Measurements from ENCODE around the gene GPR75. TPM values are rescaled to one million over a fixed set of nuclear protein-coding genes. Genes with fewer than 3 reads are reported as not detected.

Gene GPR75
- total and polyA plus RNA-seq, 2 experiments from 2014 or later, result 0.34 to 4.1 TPM

DNA sequence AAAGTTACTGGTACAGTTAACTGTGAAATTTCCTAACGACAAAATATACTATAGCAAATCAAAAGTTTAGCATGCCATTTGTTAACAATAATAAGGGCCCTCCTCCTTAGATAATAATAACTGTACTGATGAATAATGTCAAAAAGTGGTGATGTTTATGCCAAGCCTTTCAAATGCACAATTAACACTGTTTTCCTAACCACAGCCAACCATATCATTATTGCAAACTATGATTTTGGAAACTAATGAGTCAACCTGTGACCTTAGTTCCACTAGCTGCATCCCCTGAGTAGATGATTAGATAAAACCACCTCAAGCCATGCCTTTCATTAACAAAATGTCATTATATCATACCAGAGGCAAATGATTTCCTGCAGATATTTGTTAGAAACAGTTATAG, 25.1 kb upstream of the GPR75 start (continued):
- TF ChIP-seq, protein P1, sequence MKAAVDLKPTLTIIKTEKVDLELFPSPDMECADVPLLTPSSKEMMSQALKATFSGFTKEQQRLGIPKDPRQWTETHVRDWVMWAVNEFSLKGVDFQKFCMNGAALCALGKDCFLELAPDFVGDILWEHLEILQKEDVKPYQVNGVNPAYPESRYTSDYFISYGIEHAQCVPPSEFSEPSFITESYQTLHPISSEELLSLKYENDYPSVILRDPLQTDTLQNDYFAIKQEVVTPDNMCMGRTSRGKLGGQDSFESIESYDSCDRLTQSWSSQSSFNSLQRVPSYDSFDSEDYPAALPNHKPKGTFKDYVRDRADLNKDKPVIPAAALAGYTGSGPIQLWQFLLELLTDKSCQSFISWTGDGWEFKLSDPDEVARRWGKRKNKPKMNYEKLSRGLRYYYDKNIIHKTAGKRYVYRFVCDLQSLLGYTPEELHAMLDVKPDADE (IDR thresholded peaks at IDR 0.05), result no peak

DNA sequence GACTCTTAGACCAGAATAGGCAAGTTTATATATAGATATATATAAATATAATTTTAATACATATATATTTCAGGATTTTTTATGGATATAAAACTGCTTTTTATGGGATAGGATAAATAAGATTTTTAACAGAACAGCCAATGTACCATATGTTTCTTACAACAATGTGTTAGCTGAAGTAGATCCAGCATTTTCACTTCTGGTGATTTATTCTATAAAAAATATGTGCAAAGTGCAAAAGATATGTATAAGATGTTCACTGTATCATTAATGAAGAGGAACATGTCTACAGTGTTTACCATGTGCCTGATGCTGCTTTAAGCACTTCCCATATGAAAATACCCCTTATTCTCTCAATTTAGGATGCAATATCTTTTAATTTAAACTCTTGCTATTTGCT, 22.2 kb upstream of the GPR75 start:
- Histone ChIP-seq H3K4me1 (ENCODE audit: insufficient read depth) (peaks cover 11% of the 10 kb centered on the region; the same call in 1 of the 2 replicates), H3K36me3 (ENCODE audit: insufficient read depth) (peaks cover 40% of the 10 kb centered on the region; the same call in 1 of the 2 replicates), H3K79me2 (replicated peaks; ENCODE audit: insufficient read depth) (no peaks in the 10 kb centered on the region), H4K20me1 (replicated peaks; ENCODE audit: insufficient read depth) (0 out of 2 replicates have a peak, but pooled peaks cover 3% of the 10 kb centered on the region), H3F3A (replicated peaks; ENCODE audit: low read depth) (no peaks in the 10 kb centered on the region), H3K27ac (ENCODE audit: low read depth) (no peak overlapping the region), H3K4me3 (no peak overlapping the region), H2AFZ (no peak overlapping the region), H3K27me3 (ENCODE audit: insufficient read depth) (no peaks in the 10 kb centered on the region), H3K9me2 (ENCODE audit: insufficient read depth) (no peaks in the 10 kb centered on the region; the same call in 1 of the 2 replicates), H3K4me2 (no peak overlapping the region)
- H3K27me3 Mint-ChIP-seq (ENCODE audit: insufficient read depth, low read depth, poor library complexity), result peaks cover 3% of the 10 kb centered on the region
- TF ChIP-seq, protein P2, sequence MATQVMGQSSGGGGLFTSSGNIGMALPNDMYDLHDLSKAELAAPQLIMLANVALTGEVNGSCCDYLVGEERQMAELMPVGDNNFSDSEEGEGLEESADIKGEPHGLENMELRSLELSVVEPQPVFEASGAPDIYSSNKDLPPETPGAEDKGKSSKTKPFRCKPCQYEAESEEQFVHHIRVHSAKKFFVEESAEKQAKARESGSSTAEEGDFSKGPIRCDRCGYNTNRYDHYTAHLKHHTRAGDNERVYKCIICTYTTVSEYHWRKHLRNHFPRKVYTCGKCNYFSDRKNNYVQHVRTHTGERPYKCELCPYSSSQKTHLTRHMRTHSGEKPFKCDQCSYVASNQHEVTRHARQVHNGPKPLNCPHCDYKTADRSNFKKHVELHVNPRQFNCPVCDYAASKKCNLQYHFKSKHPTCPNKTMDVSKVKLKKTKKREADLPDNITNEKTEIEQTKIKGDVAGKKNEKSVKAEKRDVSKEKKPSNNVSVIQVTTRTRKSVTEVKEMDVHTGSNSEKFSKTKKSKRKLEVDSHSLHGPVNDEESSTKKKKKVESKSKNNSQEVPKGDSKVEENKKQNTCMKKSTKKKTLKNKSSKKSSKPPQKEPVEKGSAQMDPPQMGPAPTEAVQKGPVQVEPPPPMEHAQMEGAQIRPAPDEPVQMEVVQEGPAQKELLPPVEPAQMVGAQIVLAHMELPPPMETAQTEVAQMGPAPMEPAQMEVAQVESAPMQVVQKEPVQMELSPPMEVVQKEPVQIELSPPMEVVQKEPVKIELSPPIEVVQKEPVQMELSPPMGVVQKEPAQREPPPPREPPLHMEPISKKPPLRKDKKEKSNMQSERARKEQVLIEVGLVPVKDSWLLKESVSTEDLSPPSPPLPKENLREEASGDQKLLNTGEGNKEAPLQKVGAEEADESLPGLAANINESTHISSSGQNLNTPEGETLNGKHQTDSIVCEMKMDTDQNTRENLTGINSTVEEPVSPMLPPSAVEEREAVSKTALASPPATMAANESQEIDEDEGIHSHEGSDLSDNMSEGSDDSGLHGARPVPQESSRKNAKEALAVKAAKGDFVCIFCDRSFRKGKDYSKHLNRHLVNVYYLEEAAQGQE (IDR thresholded peaks at IDR 0.05; ENCODE audit: unreplicated experiment), result no peak
- TF ChIP-seq NANOG (IDR thresholded peaks at IDR 0.05; ENCODE audit: borderline replicate concordance) (no peak), EZH2phosphoT487 (IDR thresholded peaks at IDR 0.05; ENCODE audit: unreplicated experiment) (no peak), JUNB (IDR thresholded peaks at IDR 0.05; ENCODE audit: unreplicated experiment) (no peak), ZNF114 (CRISPR knock-in tag; IDR thresholded peaks at IDR 0.05) (no peak), POLR2AphosphoS5 (IDR thresholded peaks at IDR 0.05; ENCODE audit: low read depth) (no peak), CREB1 (CRISPR knock-in tag; IDR thresholded peaks at IDR 0.05; ENCODE audit: low read depth) (no peak), STAT1 (IDR thresholded peaks at IDR 0.05; ENCODE audit: unreplicated experiment) (no peak)
- TF ChIP-seq, protein P3, sequence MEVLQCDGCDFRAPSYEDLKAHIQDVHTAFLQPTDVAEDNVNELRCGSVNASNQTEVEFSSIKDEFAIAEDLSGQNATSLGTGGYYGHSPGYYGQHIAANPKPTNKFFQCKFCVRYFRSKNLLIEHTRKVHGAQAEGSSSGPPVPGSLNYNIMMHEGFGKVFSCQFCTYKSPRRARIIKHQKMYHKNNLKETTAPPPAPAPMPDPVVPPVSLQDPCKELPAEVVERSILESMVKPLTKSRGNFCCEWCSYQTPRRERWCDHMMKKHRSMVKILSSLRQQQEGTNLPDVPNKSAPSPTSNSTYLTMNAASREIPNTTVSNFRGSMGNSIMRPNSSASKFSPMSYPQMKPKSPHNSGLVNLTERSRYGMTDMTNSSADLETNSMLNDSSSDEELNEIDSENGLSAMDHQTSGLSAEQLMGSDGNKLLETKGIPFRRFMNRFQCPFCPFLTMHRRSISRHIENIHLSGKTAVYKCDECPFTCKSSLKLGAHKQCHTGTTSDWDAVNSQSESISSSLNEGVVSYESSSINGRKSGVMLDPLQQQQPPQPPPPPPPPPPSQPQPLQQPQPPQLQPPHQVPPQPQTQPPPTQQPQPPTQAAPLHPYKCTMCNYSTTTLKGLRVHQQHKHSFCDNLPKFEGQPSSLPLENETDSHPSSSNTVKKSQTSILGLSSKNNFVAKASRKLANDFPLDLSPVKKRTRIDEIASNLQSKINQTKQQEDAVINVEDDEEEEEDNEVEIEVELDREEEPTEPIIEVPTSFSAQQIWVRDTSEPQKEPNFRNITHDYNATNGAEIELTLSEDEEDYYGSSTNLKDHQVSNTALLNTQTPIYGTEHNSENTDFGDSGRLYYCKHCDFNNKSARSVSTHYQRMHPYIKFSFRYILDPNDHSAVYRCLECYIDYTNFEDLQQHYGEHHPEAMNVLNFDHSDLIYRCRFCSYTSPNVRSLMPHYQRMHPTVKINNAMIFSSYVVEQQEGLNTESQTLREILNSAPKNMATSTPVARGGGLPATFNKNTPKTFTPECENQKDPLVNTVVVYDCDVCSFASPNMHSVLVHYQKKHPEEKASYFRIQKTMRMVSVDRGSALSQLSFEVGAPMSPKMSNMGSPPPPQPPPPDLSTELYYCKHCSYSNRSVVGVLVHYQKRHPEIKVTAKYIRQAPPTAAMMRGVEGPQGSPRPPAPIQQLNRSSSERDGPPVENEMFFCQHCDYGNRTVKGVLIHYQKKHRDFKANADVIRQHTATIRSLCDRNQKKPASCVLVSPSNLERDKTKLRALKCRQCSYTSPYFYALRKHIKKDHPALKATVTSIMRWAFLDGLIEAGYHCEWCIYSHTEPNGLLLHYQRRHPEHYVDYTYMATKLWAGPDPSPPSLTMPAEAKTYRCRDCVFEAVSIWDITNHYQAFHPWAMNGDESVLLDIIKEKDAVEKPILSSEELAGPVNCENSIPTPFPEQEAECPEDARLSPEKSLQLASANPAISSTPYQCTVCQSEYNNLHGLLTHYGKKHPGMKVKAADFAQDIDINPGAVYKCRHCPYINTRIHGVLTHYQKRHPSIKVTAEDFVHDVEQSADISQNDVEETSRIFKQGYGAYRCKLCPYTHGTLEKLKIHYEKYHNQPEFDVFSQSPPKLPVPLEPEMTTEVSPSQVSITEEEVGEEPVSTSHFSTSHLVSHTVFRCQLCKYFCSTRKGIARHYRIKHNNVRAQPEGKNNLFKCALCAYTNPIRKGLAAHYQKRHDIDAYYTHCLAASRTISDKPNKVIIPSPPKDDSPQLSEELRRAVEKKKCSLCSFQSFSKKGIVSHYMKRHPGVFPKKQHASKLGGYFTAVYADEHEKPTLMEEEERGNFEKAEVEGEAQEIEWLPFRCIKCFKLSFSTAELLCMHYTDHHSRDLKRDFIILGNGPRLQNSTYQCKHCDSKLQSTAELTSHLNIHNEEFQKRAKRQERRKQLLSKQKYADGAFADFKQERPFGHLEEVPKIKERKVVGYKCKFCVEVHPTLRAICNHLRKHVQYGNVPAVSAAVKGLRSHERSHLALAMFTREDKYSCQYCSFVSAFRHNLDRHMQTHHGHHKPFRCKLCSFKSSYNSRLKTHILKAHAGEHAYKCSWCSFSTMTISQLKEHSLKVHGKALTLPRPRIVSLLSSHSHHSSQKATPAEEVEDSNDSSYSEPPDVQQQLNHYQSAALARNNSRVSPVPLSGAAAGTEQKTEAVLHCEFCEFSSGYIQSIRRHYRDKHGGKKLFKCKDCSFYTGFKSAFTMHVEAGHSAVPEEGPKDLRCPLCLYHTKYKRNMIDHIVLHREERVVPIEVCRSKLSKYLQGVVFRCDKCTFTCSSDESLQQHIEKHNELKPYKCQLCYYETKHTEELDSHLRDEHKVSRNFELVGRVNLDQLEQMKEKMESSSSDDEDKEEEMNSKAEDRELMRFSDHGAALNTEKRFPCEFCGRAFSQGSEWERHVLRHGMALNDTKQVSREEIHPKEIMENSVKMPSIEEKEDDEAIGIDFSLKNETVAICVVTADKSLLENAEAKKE (CRISPR knock-in tag; IDR thresholded peaks at IDR 0.05), result no peak
- DNase-seq (ENCODE audit: low spot score), result no peak
- peaks cover 68% of the 10 kb centered on the region for H3K36me3 Mint-ChIP-seq (ENCODE audit: low read depth)
- H3K4me1 Mint-ChIP-seq, result peaks cover 22% of the 10 kb centered on the region
- H3K4me3 Mint-ChIP-seq, result no peak overlapping the region
- no peaks in the 10 kb centered on the region for H3K9me3 Mint-ChIP-seq
- no peak for ATAC-seq
- H3K27ac Mint-ChIP-seq, result no peak overlapping the region

Data from GM23338 (cell line).